ENCODE measurements around the gene LEPR.

DNA sequence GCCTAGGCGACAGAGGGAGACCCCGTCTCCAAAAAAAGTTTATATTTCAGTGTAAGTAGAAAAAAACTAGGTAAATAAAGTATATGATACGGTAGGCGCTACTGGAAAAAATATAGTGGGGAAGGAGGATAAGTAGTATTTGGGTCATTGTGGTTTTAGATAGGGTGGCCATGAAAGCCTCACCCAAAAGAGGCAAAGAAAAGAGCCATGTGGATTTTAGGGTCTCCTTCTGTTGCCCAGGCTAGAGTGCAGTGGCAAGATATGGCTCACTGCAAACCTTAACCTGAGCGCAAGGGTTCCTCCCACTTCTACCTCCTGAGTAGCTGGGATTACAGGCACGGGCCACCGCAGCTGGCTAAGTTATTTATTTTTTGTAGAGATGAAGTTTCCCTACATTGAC lies 17.1 kb downstream of the LEPR start:
- no peak for TF ChIP-seq EZH2phosphoT487 (IDR thresholded peaks at IDR 0.05; ENCODE audit: low read depth)
- TF ChIP-seq, protein P1, sequence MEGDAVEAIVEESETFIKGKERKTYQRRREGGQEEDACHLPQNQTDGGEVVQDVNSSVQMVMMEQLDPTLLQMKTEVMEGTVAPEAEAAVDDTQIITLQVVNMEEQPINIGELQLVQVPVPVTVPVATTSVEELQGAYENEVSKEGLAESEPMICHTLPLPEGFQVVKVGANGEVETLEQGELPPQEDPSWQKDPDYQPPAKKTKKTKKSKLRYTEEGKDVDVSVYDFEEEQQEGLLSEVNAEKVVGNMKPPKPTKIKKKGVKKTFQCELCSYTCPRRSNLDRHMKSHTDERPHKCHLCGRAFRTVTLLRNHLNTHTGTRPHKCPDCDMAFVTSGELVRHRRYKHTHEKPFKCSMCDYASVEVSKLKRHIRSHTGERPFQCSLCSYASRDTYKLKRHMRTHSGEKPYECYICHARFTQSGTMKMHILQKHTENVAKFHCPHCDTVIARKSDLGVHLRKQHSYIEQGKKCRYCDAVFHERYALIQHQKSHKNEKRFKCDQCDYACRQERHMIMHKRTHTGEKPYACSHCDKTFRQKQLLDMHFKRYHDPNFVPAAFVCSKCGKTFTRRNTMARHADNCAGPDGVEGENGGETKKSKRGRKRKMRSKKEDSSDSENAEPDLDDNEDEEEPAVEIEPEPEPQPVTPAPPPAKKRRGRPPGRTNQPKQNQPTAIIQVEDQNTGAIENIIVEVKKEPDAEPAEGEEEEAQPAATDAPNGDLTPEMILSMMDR (IDR thresholded peaks at IDR 0.05; ENCODE audit: low read depth, low read length), result no peak
